CMK (cell line): ENCODE measurements around the gene COL8A1.
"Not testable (repeated sequence)": the region's sequence is repeated elsewhere in the genome, so short reads cannot be mapped to it uniquely, and the experiment has no call there.

Experiments used
- DNase-seq: peaks from one replicate; pipeline ENCODE4 v3.0.0-alpha.2; 2010; ENCODE audit warnings: low read depth

Gene COL8A1

DNA sequence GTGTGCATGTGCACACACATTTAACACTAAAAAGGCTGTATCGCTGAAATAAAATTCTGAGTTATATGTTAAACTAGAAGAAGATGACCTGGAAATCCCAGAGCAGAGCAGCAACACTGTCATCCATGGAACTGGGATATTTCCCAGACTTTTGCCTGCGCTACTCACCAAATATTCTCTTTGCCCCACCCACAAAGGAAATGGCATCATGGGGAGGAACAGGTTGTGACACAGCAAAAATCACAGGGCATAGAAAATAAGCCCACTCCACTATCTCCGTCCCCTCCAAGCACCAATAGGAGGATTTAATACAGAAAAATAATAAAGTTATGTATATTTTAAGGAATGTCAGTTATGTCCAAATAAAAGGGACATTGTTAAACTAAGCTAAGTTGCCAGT, 71.7 kb downstream of the COL8A1 start:
- DNase-seq = no peak

DNA sequence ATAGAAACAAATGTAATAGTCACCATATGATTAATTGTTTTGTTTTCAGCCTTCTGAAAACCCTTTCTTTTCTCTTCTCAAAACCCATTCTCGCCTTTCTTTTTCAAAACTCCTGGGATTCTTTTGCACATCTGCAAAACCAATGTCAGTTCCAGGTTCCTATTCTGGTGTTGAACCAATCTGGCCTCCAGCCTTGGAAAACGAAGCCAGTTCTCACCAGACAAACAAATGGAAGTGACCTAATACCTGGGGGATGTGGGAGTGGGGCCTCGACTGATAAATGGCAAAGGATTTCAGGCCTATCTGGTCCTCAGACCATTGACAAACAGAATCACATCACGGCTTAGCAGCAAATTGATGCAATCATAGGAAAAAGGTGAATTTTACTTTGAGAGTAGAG, 73.0 kb downstream of the COL8A1 start:
- no peak for DNase-seq

GRCh38 chr3:99712291-99712954, 74.0 kb downstream of the COL8A1 start:
- no peak for DNase-seq

GRCh38 chr3:99713440-99713839, 75.0 kb downstream of the COL8A1 start:
- no peak for DNase-seq

DNA sequence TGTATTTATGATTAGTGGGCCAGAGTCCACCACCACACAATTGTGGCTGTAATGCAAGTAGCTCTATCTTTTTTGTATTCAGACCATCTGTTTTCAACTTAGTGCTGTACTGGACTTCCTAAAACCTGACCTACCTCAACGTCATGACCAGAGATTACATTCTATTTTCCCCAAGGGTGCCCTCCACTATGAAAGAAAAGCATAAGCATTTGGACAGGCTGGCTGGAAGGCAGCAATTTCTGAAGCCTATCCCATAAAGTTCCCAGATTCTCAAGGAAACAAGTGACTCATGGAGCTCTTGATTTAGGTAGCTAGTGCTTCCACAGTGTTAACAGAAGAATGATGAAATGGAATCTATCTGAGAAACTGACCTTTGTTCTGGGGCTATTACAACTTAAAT, 75.8 kb downstream of the COL8A1 start:
- no peak for DNase-seq

DNA sequence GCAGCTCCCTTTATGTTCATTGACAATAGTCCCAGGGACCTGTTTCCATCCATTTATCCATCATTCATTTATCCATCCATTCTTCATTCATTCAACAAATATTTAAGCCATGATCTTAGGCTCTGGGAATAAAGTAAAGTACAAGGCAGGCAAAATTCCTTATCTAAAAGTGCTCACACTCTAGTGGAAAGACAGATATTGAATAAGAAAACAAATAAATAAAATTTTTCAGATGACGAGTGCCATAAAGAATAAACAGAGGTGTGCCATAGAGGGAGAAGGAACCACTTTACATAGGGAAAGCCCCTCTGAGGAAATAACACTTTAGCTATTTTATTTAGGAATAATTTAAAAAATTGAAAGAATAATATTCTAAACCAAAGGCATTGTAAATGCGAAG, 76.2 kb downstream of the COL8A1 start:
- DNase-seq = no peak

- no peak for DNase-seq
Observed at GRCh38 chr3:99716463-99716995, 78.1 kb downstream of the COL8A1 start.

DNA sequence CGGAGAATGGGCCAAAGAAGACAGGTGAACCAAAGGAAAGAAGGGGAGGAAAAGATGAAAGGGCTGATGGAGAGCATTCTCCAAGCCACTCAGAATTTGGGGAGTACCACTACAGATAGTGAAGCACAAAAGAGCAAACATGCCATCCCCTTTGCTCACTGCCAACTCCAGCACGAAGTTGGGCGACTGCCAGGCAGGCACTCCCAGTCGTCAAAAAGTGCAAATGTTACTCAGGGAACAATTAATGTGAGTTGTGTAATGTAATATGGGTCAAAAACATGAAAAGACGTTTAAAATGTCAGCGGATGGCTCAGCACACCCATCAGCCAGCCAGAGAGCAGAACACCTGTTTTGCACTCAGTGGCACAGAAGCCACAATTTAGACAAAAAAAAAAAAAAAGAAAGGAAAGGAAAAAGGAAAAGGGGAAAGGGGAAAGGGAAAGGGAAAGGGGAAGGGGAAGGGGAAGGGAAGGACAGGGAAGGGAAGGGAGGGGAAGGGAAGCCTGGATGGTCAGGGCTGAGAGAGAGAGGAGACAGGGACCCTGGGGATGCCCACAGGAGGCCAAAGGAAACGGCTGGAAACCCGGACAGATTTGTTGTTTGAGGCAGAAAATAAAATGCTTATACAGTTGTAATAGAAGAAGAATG, 82.7 kb downstream of the COL8A1 start:
- no peak for DNase-seq

DNA sequence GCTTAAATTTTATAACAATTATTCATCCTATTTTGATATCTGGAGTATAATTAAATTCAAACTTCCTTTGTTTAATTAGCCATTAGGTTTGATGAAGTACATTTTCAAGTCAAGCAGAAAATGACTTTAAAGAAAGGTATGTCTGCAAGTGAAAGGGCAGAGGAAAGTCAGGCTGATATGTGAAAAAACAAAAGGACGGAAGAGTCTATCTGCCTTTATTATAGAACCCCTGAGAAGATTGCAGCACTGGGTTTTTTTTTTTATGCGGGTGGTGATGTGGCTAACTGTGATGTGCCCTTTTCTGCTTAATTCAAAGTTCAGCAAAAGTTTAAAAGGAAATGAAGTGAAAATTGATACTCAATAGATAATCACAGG, 83.2 kb downstream of the COL8A1 start:
- no peak for DNase-seq

DNA sequence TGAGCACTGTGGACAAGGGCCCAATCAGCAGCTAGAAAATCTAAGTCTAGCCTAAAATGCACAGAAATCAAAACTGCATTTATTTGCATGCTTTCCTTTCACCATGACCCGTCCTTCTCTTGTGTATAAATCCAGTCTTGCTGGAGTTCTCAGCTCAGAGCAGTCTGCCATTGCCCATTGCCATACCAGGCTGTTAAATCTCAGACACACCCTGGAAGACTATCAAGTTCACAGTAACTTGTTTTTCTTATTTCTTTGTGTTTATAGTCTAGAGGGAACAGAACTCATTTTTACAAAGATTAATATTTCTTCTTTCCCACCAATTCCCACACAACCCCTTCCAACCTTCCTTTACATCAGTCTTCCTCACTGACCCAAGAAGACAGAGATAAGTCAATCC, 85.9 kb downstream of the COL8A1 start:
- no peak for DNase-seq

GRCh38 chr3:99730870-99731269, 92.5 kb downstream of the COL8A1 start:
- no peak for DNase-seq

DNA sequence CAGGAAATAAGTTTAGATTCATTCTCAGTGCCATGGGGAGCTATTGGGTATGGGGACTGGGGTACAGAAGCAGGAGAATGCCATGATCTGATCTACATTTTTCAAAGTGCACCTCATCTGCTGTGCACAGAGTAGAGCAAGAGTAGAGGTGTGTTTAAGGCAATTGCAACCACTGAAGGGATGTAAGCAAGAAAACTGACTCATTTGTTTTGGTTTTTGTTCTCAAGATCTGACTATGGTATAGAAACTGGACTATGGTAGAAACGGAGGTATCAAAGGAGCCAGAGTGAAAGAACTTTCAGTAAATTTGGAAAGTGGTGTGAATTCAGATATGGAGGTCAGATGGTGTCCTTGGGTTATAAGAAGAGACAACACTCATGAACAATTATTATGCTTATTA, 93.1 kb downstream of the COL8A1 start:
- no peak for DNase-seq

DNA sequence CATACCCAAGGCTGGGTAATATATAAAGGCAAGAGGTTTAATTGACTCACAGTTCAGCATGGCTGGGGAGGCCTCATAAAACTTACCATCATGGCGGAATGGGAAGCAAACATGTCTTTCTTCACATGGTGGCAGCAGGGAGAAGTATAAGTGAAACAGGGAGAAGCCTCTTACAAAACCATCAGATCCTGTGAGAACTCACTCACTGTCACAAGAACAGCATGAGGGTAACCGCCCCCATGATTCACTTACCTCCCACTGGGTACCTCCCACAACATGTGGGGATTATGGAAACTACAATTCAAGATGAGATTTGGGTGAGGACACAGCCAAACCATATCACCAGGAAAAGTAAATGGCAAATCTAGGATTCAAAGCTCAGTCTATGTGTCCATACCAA, 102.0 kb downstream of the COL8A1 start:
- DNase-seq = not testable (repeated sequence)

- DNase-seq = no peak
Observed at GRCh38 chr3:99741588-99741987, 103.2 kb downstream of the COL8A1 start.

- DNase-seq = no peak
Observed at GRCh38 chr3:99747915-99748314, 109.5 kb downstream of the COL8A1 start.

GRCh38 chr3:99751649-99752048, 113.3 kb downstream of the COL8A1 start:
- no peak for DNase-seq

DNA sequence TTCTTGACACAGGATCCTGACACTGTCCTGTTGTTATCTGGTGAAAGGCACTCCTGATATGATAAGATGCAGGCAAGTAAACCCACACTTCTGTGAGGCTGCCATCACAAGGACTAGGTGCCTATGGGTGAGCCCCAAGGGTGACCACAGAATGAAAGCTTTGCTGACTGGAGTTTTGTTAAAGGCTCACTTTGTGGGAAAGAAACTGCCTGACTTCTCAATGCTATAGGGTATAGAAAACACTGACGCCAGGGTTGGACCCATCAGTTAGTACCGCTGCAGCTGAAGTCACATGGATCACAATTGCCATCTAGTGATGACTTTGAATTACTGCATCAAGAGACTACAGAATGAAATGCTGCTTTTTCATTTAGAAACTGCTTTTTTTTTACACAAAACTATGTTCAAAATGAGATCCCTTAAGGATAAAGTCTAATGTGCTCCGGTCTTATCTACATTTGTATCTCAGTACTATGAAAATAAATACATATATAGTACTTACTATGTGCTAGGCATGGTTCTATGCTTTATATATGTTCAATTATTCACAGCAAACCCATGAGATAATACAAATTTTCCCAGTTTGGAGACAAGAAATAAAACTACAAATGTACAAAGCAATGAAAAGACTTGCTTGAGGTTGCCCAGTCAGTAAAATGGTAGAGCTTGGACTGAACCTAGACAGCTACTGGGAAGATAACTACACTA, 115.0 kb downstream of the COL8A1 start:
- no peak for DNase-seq

- no peak for DNase-seq
Observed at GRCh38 chr3:99755831-99756230, 117.4 kb downstream of the COL8A1 start.

- no peak for DNase-seq
Observed at GRCh38 chr3:99757966-99758365, 119.6 kb downstream of the COL8A1 start.

- no peak for DNase-seq
Observed at GRCh38 chr3:99758502-99759177, 120.2 kb downstream of the COL8A1 start.

GRCh38 chr3:99760031-99760430, 121.6 kb downstream of the COL8A1 start:
- no peak for DNase-seq

DNA sequence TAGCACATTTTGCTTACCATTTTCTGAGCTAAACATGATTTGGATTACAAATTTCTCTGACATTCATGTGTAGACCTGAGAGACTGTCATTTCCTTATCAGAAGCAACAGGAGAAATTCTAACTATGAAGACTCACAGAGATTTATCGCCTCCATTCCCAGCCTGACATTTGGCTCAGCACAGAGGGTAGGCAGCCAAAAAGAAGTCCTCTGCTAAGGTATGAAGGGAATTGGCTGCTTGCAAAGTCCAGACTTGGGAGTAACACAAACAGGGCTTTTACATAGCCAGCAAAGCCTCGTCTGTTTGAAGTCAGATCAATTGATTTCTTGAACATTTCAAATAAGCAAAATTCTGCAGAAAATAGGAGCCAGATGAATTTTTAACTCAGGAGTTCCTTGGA, 122.2 kb downstream of the COL8A1 start:
- no peak for DNase-seq
